Nephron progenitor cell (in vitro differentiated cells): ENCODE results near the gene RAB3GAP1.

Source experiments
- DNase-seq: peaks from one replicate; pipeline ENCODE4 v3.0.0; 2021
- H3K27ac Mint-ChIP-seq: 2 replicates; pipeline ENCODE4 v1.8.0; 2021; ENCODE audit warnings: mild to moderate bottlenecking, moderate library complexity, mixed read lengths
- H3K27me3 Mint-ChIP-seq: 2 replicates; pipeline ENCODE4 v1.8.0; 2021; ENCODE audit warnings: mild to moderate bottlenecking, low read depth, mixed read lengths; ENCODE audit not compliant: poor library complexity
- H3K36me3 Mint-ChIP-seq: 2 replicates; pipeline ENCODE4 v1.8.0; 2021; ENCODE audit warnings: low read depth, mixed read lengths
- H3K4me1 Mint-ChIP-seq: 2 replicates; pipeline ENCODE4 v1.8.0; 2021; ENCODE audit warnings: mixed read lengths
- H3K4me3 Mint-ChIP-seq: 2 replicates; pipeline ENCODE4 v1.8.0; 2021; ENCODE audit warnings: mild to moderate bottlenecking, moderate library complexity, mixed read lengths
- H3K9me3 Mint-ChIP-seq: 2 replicates; pipeline ENCODE4 v1.8.0; 2021; ENCODE audit warnings: mild to moderate bottlenecking, moderate library complexity, mixed read lengths
- CTCF ChIP-seq: fragments of 200-600 bp; sonication (generic); IDR thresholded peaks from 2 replicates; pipeline ENCODE4 v1.5.0; 2021; ENCODE audit warnings: antibody characterized with exemption

RAB3GAP1 gene

GRCh38 chr2:135163306-135163705, 111.2 kb downstream of the RAB3GAP1 start:
- Mint-ChIP-seq H3K4me1 (no peaks in the 10 kb centered on the region), H3K27me3 (no peaks in the 10 kb centered on the region)

GRCh38 chr2:135163901-135164300, 111.8 kb downstream of the RAB3GAP1 start:
- TF ChIP-seq CTCF = no peak
- no peak for DNase-seq
- no peaks in the 10 kb centered on the region for H3K4me1 Mint-ChIP-seq
- no peaks in the 10 kb centered on the region for H3K9me3 Mint-ChIP-seq
- H3K4me3 Mint-ChIP-seq = no peak overlapping the region
- peaks cover 53% of the 10 kb centered on the region for H3K36me3 Mint-ChIP-seq
- H3K27ac Mint-ChIP-seq = no peak overlapping the region
- no peaks in the 10 kb centered on the region for H3K27me3 Mint-ChIP-seq

More at GRCh38 chr2:135163306-135163705, 111.2 kb downstream of the RAB3GAP1 start:
- Mint-ChIP-seq H3K4me3 (no peak overlapping the region), H3K9me3 (no peaks in the 10 kb centered on the region), H3K27ac (peak overlapping the region; percentile 35), H3K36me3 (peaks cover 53% of the 10 kb centered on the region)
- TF ChIP-seq CTCF = no peak
- DNase-seq = no peak

GRCh38 chr2:135164431-135164830, 112.3 kb downstream of the RAB3GAP1 start:
- Mint-ChIP-seq H3K27me3 (no peaks in the 10 kb centered on the region), H3K4me1 (no peaks in the 10 kb centered on the region), H3K36me3 (peaks cover 53% of the 10 kb centered on the region), H3K9me3 (no peaks in the 10 kb centered on the region), H3K4me3 (no peak overlapping the region), H3K27ac (no peak overlapping the region)
- no peak for TF ChIP-seq CTCF
- no peak for DNase-seq

- Mint-ChIP-seq H3K27me3 (no peaks in the 10 kb centered on the region), H3K4me1 (no peaks in the 10 kb centered on the region)
Observed at GRCh38 chr2:135167273-135167672, 115.2 kb downstream of the RAB3GAP1 start.

GRCh38 chr2:135168204-135168856, 116.2 kb downstream of the RAB3GAP1 start:
- Mint-ChIP-seq H3K9me3 (no peaks in the 10 kb centered on the region), H3K27me3 (no peaks in the 10 kb centered on the region), H3K27ac (no peak overlapping the region), H3K4me1 (no peaks in the 10 kb centered on the region), H3K4me3 (no peak overlapping the region), H3K36me3 (peaks cover 65% of the 10 kb centered on the region)
- no peak for TF ChIP-seq CTCF
- DNase-seq = no peak

More at GRCh38 chr2:135167273-135167672, 115.2 kb downstream of the RAB3GAP1 start:
- H3K27ac Mint-ChIP-seq = no peak overlapping the region
- peaks cover 64% of the 10 kb centered on the region for H3K36me3 Mint-ChIP-seq
- no peak overlapping the region for H3K4me3 Mint-ChIP-seq
- no peak for TF ChIP-seq CTCF
- no peaks in the 10 kb centered on the region for H3K9me3 Mint-ChIP-seq
- no peak for DNase-seq
